Esophagus muscularis mucosa (tissue), 3 donors: ENCODE results near the gene KCNAB1.

Source experiments
- POLR2A ChIP-seq: fragments of 450-650 bp; IDR thresholded peaks from one replicate; pipeline ENCODE4 v1.6.1; 2017; ENCODE audit warnings: antibody characterized with exemption, moderate library complexity, mild to moderate bottlenecking, low read depth
- POLR2AphosphoS5 ChIP-seq, 2 donors: sonication (generic); formaldehyde crosslinking; IDR thresholded peaks; one replicate each; pipeline ENCODE4 v1.6.1; 2017; ENCODE audit warnings: antibody characterized with exemption in 2 of 2
- TF ChIP-seq, protein P1 (sequence below), 3 experiments: fragments of 200-600 bp in 2 of 3; fragments of 450-650 bp in 1 of 3; sonication (generic) in 2 of 3; IDR thresholded peaks; one replicate each; pipeline ENCODE4 v1.5.1; 2017 to 2019; ENCODE audit warnings: antibody characterized with exemption in 3 of 3, mild to moderate bottlenecking in 2 of 3, moderate library complexity in 1 of 3

DNA sequence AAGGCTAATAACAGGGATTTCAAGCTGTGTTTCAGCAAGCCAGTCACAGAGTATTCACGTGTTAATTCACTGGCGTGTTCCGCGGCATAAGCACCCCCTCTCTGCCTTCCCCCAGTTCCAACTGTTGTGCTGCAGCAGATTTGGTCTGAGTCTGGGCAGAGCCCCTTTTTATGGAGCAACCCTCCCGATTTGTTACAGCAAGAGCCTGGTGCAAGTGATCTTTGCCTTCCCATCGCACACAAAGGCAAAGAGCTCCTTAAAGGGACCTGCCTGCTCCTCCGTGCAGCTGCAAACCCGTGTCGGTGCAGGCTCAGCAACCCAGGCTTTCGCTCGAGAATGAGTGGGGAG, 170.5 kb downstream of the KCNAB1 start:
- TF ChIP-seq, protein P1, sequence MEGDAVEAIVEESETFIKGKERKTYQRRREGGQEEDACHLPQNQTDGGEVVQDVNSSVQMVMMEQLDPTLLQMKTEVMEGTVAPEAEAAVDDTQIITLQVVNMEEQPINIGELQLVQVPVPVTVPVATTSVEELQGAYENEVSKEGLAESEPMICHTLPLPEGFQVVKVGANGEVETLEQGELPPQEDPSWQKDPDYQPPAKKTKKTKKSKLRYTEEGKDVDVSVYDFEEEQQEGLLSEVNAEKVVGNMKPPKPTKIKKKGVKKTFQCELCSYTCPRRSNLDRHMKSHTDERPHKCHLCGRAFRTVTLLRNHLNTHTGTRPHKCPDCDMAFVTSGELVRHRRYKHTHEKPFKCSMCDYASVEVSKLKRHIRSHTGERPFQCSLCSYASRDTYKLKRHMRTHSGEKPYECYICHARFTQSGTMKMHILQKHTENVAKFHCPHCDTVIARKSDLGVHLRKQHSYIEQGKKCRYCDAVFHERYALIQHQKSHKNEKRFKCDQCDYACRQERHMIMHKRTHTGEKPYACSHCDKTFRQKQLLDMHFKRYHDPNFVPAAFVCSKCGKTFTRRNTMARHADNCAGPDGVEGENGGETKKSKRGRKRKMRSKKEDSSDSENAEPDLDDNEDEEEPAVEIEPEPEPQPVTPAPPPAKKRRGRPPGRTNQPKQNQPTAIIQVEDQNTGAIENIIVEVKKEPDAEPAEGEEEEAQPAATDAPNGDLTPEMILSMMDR (IDR thresholded peaks at IDR 0.05): no peak
- no peak for TF ChIP-seq POLR2AphosphoS5 (IDR thresholded peaks at IDR 0.05)
- no peak for TF ChIP-seq POLR2A
